Panc1 (cell line): Measurements from ENCODE around the gene EIF4EBP2.
A peak's percentile ranks its signal among the peaks of the same experiment; 100 is the strongest.

Experiments
- CTCF ChIP-seq: fragments of 450-650 bp; IDR thresholded peaks from 2 replicates; pipeline ENCODE4 v1.5.1; 2017; ENCODE audit warnings: mild to moderate bottlenecking
- POLR2AphosphoS5 ChIP-seq: IDR thresholded peaks from 2 replicates; pipeline ENCODE4 v1.6.1; 2012; ENCODE audit warnings: mild to moderate bottlenecking, low read depth, low read length, moderate library complexity
- REST ChIP-seq, 2 experiments: IDR thresholded peaks; 2 replicates each; pipeline ENCODE4 v1.6.1; 2011 to 2012; ENCODE audit warnings: low read depth in 2 of 2, control low read depth in 1 of 2, low read length in 1 of 2, mild to moderate bottlenecking in 1 of 2, moderate library complexity in 1 of 2; ENCODE audit not compliant: insufficient read depth in 1 of 2
- TCF7L2 ChIP-seq: IDR thresholded peaks from 2 replicates; pipeline ENCODE4 v1.6.1; 2011; ENCODE audit warnings: mild to moderate bottlenecking, low read depth, low read length, inconsistent platforms

GRCh38 chr10:70364772-70365091, 39.2 kb upstream of the EIF4EBP2 start:
- no peak for TF ChIP-seq CTCF
- peak in 1 of 2 experiments; percentile 58; a peak in 1 of 4 replicates for TF ChIP-seq REST (IDR thresholded peaks at IDR 0.05; ENCODE audit: insufficient read depth in 1 of 2, low read depth in 2 of 2, low read length in 1 of 2)
- no peak for TF ChIP-seq POLR2AphosphoS5
- TF ChIP-seq TCF7L2, result no peak
